Hepatocyte (in vitro differentiated cells): Measurements from ENCODE around the gene PID1.

Source experiments
- CTCF ChIP-seq: fragments of 200-600 bp; sonication (generic); IDR thresholded peaks from 2 replicates; pipeline ENCODE4 v1.5.1; 2016; ENCODE audit warnings: antibody characterized with exemption, mild to moderate bottlenecking; ENCODE audit not compliant: poor library complexity
- EZH2 ChIP-seq: fragments of 200-600 bp; sonication (generic); IDR thresholded peaks from 2 replicates; pipeline ENCODE4 v1.6.1; 2016; ENCODE audit warnings: antibody characterized with exemption, mild to moderate bottlenecking, borderline replicate concordance

- no peak for TF ChIP-seq CTCF
- no peak for TF ChIP-seq EZH2
Measured at GRCh38 chr2:229206548-229206947, 64.5 kb downstream of the PID1 start.
